ENCODE measurements around the gene ERF. TPM values are rescaled to one million over a fixed set of nuclear protein-coding genes. Genes with fewer than 3 reads are reported as not detected.

Gene ERF
- total and polyA plus RNA-seq, 2 donors, result 17.9 to 50.9 TPM

- Histone ChIP-seq H3K4me1 (ENCODE audit: insufficient read depth) (no peaks in the 10 kb centered on the region), H3K27ac (ENCODE audit: low read depth) (no peak overlapping the region), H3K36me3 (ENCODE audit: insufficient read depth) (peaks cover 13% of the 10 kb centered on the region), H3K4me3 (ENCODE audit: low read depth, low read length) (no peak overlapping the region)
- 55% methylated on average over 9 of the region's 9 CpGs for WGBS
- DNase-seq (ENCODE audit: extremely low spot score), result no peak
These were observed 36.5 kb upstream of the ERF start for GRCh38 chr19:42291435-42291810.

GRCh38 chr19:42290523-42291434 is 35.9 kb upstream of the ERF start:
- Histone ChIP-seq H3K4me3 (ENCODE audit: low read depth, low read length) (no peak overlapping the region), H3K4me1 (ENCODE audit: insufficient read depth) (no peaks in the 10 kb centered on the region), H3K36me3 (ENCODE audit: insufficient read depth) (peaks cover 13% of the 10 kb centered on the region), H3K27ac (ENCODE audit: low read depth) (no peak overlapping the region)
- 86% methylated on average over 31 of the region's 31 CpGs for WGBS
- DNase-seq (ENCODE audit: extremely low spot score), result no peak

GRCh38 chr19:42290136-42290522 is 35.2 kb upstream of the ERF start:
- peaks cover 13% of the 10 kb centered on the region for H3K36me3 ChIP-seq (ENCODE audit: insufficient read depth)
- no peak overlapping the region for H3K4me3 ChIP-seq (ENCODE audit: low read depth, low read length)
- WGBS, result 77% methylated on average over 13 of the region's 13 CpGs
- no peak overlapping the region for H3K27ac ChIP-seq (ENCODE audit: low read depth)
- no peaks in the 10 kb centered on the region for H3K4me1 ChIP-seq (ENCODE audit: insufficient read depth)
- no peak for DNase-seq (ENCODE audit: extremely low spot score)

- Histone ChIP-seq H3K27ac (ENCODE audit: low read depth) (no peak overlapping the region), H3K36me3 (ENCODE audit: insufficient read depth) (peaks cover 13% of the 10 kb centered on the region), H3K4me3 (ENCODE audit: low read depth, low read length) (no peak overlapping the region), H3K4me1 (ENCODE audit: insufficient read depth) (no peaks in the 10 kb centered on the region)
- DNase-seq (ENCODE audit: extremely low spot score), result no peak
- 83% methylated on average over 8 of the region's 8 CpGs for WGBS
These were observed 34.7 kb upstream of the ERF start for GRCh38 chr19:42289556-42290041.

- peaks cover 13% of the 10 kb centered on the region for H3K36me3 ChIP-seq (ENCODE audit: insufficient read depth)
- H3K4me1 ChIP-seq (ENCODE audit: insufficient read depth), result no peaks in the 10 kb centered on the region
- H3K4me3 ChIP-seq (ENCODE audit: low read depth, low read length), result no peak overlapping the region
- H3K27ac ChIP-seq (ENCODE audit: low read depth), result no peak overlapping the region
- no peak for DNase-seq (ENCODE audit: extremely low spot score)
- WGBS, result 90% methylated on average over 22 of the region's 22 CpGs
These were observed 34.1 kb upstream of the ERF start for GRCh38 chr19:42288881-42289555.

- no peak overlapping the region for H3K4me3 ChIP-seq (ENCODE audit: low read depth, low read length)
- H3K36me3 ChIP-seq (ENCODE audit: insufficient read depth), result peaks cover 13% of the 10 kb centered on the region
- no peaks in the 10 kb centered on the region for H3K4me1 ChIP-seq (ENCODE audit: insufficient read depth)
- DNase-seq (ENCODE audit: extremely low spot score), result no peak
- 84% methylated on average over 4 of the region's 4 CpGs for WGBS
- H3K27ac ChIP-seq (ENCODE audit: low read depth), result no peak overlapping the region
These were observed 33.5 kb upstream of the ERF start for GRCh38 chr19:42288387-42288786.

- no peak for DNase-seq (ENCODE audit: extremely low spot score)
- Histone ChIP-seq H3K4me1 (ENCODE audit: insufficient read depth) (no peaks in the 10 kb centered on the region), H3K4me3 (ENCODE audit: low read depth, low read length) (no peak overlapping the region), H3K27ac (ENCODE audit: low read depth) (no peak overlapping the region), H3K36me3 (ENCODE audit: insufficient read depth) (peaks cover 13% of the 10 kb centered on the region)
- 86% methylated on average over 10 of the region's 10 CpGs for WGBS
These were observed 32.8 kb upstream of the ERF start for GRCh38 chr19:42287827-42288107.

- H3K4me3 ChIP-seq (ENCODE audit: low read depth, low read length), result no peak overlapping the region
- H3K27ac ChIP-seq (ENCODE audit: low read depth), result no peak overlapping the region
- no peak for DNase-seq (ENCODE audit: extremely low spot score)
- peaks cover 11% of the 10 kb centered on the region for H3K36me3 ChIP-seq (ENCODE audit: insufficient read depth)
- 90% methylated on average over 30 of the region's 30 CpGs for WGBS
- H3K4me1 ChIP-seq (ENCODE audit: insufficient read depth), result no peaks in the 10 kb centered on the region
These were observed 32.3 kb upstream of the ERF start for GRCh38 chr19:42287017-42287826.

- no peak for DNase-seq (ENCODE audit: extremely low spot score)
These were observed 31.6 kb upstream of the ERF start for GRCh38 chr19:42286349-42287016.

GRCh38 chr19:42285988-42286348 is 31.0 kb upstream of the ERF start:
- peaks cover 11% of the 10 kb centered on the region for H3K36me3 ChIP-seq (ENCODE audit: insufficient read depth)
- H3K4me3 ChIP-seq (ENCODE audit: low read depth, low read length), result no peak overlapping the region
- 22% methylated on average over 6 of the region's 6 CpGs for WGBS
- peaks cover 3% of the 10 kb centered on the region for H3K4me1 ChIP-seq (ENCODE audit: insufficient read depth)
- no peak for DNase-seq (ENCODE audit: extremely low spot score)
- no peak overlapping the region for H3K27ac ChIP-seq (ENCODE audit: low read depth)

More at GRCh38 chr19:42286349-42287016, 31.6 kb upstream of the ERF start:
- WGBS, result 17% methylated on average over 13 of the region's 13 CpGs
- H3K27ac ChIP-seq (ENCODE audit: low read depth), result no peak overlapping the region
- peaks cover 11% of the 10 kb centered on the region for H3K36me3 ChIP-seq (ENCODE audit: insufficient read depth)
- H3K4me1 ChIP-seq (ENCODE audit: insufficient read depth), result peaks cover 1% of the 10 kb centered on the region
- no peak overlapping the region for H3K4me3 ChIP-seq (ENCODE audit: low read depth, low read length)

GRCh38 chr19:42285541-42285941 is 30.6 kb upstream of the ERF start:
- DNase-seq (ENCODE audit: extremely low spot score), result no peak
- Histone ChIP-seq H3K4me1 (ENCODE audit: insufficient read depth) (peaks cover 3% of the 10 kb centered on the region), H3K4me3 (ENCODE audit: low read depth, low read length) (peak overlapping the region; percentile 1), H3K36me3 (ENCODE audit: insufficient read depth) (peaks cover 11% of the 10 kb centered on the region), H3K27ac (ENCODE audit: low read depth) (no peak overlapping the region)
- WGBS, result 20% methylated on average over 5 of the region's 5 CpGs

- H3K27ac ChIP-seq (ENCODE audit: low read depth), result peak overlapping the region; percentile 59
- no peak for DNase-seq (ENCODE audit: extremely low spot score)
- H3K4me1 ChIP-seq (ENCODE audit: insufficient read depth), result peaks cover 3% of the 10 kb centered on the region
- WGBS, result 2% methylated on average over 41 of the region's 41 CpGs
- peak overlapping the region; percentile 74 for H3K4me3 ChIP-seq (ENCODE audit: low read depth, low read length)
- H3K36me3 ChIP-seq (ENCODE audit: insufficient read depth), result peaks cover 11% of the 10 kb centered on the region
These were observed 29.8 kb upstream of the ERF start for GRCh38 chr19:42284591-42285341.
